HG03342 (cell line): ENCODE data around the gene ZGPAT.

Experiments
- ATAC-seq: cut with Tn5 transposase; IDR thresholded peaks from one replicate; pipeline ENCODE4 v1.9.1; 2021; ENCODE audit warnings: mild to moderate bottlenecking, moderate library complexity; ENCODE audit not compliant: unreplicated experiment

The ZGPAT gene

DNA sequence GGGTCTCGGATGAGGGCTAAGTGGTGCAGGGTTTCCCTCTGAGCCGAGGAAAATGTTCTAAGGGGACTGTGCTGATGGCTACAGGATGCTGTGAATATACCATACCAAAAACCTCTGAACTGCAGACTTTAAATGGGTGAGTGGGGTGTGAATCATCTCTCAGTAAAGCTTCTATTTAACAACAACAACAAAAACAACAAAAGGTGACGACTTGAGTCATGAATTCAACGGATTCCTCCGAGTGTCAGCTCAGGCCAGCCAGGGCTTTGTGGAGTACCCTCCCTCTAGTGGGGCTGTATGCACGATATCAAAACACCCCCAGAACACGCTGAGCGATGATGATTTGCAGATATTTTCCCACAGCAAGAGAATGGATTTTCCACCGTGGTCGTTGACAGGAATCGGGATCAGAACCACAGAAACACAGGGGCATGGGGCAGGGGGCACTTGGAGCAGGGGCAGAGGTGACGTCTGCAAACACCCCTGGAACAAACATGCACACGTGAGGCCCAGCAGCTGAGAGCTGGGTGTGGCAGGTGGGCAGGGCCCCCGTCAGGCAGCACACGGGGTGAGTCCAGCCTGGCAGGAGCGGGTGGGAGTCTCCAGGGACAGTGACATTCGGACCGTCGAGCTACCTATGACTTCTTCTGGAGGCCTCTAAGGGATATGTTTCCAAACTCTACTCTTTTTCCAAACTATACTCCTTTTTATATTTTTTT is 70.4 kb downstream of the ZGPAT start:
- ATAC-seq, result no peak

DNA sequence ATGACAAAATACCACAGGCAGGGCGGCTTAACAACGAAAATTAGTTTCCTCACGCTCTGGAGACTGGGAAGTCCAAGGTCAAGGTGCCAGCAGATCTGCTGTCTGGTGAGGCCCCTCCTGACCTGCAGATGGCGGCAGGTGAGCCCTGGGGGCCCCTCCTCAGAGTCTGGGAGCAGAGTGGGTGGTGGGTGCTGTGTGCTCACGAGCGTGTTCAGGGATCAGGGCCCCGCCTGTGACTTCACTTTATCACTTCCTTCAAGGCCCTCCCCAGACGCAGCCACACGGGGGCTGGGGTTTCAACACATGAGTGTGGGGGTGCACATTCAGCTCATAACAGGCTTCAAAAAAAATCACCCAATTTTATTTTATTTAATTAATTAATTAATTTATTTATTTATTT is 71.0 kb downstream of the ZGPAT start:
- no peak for ATAC-seq

DNA sequence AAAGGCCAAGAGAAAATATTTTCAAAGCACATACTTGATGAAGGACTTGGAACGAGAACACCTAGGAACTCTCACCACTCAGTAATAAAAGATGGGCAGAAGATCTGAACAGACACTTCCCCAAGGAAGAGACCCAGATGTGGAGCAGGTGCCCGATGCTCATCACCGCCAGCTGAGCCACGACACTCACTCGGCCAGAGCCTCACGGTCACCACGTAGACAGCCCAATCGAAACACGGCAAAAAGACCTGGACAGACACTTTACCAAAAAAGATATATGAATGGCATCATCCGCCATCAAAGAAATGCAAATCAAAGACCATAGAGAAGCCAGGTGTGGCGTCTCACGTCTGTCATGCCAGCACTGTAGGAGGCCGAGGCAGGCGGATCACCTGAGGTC is 73.3 kb downstream of the ZGPAT start:
- ATAC-seq, result no peak

DNA sequence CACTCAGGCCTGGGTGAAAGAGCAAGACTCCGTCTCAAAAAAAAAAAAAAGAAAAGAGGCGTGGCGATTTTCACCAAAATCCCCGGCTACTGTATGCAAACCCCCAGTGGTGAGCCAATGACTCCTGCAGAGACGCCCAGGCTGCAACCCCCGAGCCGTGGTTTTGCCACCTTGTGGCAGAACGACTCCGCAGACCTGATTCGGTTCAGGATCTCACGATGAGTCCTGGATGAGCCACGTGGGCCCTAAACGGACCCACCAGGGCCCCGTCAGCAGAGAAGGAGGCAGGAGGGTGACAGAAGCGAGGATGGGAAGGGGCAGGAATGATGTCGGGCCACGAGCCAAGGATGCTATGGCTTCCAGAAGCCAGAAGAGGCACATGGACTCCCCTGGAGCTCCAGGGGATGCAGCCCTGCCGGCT is 74.2 kb downstream of the ZGPAT start:
- ATAC-seq, result no peak

DNA sequence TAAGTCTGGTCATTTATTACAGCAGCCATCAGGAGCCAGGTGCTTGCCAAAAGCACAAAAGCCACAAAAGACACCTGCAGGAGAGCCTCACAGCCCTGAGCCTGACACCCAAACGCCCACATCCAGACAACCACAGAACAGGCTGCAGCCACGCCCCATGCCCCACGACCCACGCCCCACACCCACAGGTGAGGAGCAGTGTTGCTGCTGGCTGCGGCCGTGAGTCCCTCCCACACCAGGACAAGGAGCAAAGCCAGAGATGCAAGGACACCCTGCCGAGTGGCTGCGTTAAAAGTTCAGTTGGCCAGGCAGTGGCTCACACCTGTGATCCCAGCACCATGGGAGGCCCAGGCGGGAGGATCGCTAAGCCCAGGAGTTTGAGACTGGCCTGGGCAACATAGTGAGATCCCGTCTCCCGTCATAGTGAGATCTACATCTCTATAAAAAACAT is 74.7 kb downstream of the ZGPAT start:
- no peak for ATAC-seq

DNA sequence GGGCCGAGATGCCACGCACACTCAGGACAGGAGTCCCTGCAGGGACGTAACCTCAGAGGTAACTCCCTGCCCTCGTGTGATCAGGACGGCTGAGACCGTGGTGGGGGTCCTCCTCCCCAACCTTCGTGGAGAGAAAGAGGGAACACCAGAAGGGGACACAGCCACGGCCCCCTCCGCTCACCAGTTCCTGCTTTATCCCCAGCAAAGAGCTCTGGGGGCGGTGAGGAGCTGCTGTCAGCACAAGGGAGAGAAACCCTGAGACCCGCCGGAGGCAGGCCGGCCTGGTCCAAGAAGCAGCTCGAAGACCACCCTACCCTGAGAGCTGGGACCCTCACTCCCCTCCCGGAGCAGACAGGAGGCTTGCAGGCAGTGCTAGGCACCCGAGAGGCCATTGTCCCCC is 76.1 kb downstream of the ZGPAT start:
- no peak for ATAC-seq

DNA sequence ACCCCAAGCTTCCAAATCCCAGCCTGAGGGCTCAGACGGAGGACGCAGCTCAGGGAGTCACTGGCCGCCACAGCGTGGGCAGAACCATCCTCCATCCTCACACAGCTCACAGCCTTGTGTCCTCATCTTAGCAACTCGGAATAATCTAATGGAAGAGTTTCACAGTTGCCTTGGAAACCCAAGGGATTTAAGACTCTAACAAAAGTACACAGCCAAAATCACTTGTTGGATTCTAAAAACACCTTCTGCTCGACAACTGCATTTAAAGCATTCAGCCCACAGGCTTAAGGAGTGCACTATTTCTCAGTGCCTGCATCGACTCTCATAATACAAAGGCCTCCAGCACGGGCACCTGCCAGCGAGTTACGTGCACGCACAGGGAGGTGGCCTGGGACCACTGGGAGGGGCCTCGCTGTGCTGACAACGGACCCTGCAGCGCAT is 77.9 kb downstream of the ZGPAT start:
- no peak for ATAC-seq
